Neural cell (in vitro differentiated cells): Measurements from ENCODE around the gene PHF21B.
A peak's percentile ranks its signal among the peaks of the same experiment; 100 is the strongest.

Source experiments
- EP300 ChIP-seq: fragments of 450-650 bp; conservative IDR thresholded peaks from 2 replicates; pipeline ENCODE4 v1.6.1; 2014; ENCODE audit warnings: antibody characterized with exemption, mild to moderate bottlenecking, moderate library complexity; ENCODE audit not compliant: poor library complexity, severe bottlenecking
- POLR2AphosphoS5 ChIP-seq: IDR thresholded peaks from 2 replicates; pipeline ENCODE4 v1.6.1; 2012
- RAD21 ChIP-seq: fragments of 450-650 bp; conservative IDR thresholded peaks from 2 replicates; pipeline ENCODE4 v1.6.1; 2014; ENCODE audit warnings: antibody characterized with exemption, mild to moderate bottlenecking, moderate library complexity
- SMC3 ChIP-seq: fragments of 450-650 bp; conservative IDR thresholded peaks from 2 replicates; pipeline ENCODE4 v1.6.1; 2014; ENCODE audit warnings: antibody characterized with exemption, mild to moderate bottlenecking, moderate library complexity; ENCODE audit not compliant: poor library complexity
- TAF1 ChIP-seq: IDR thresholded peaks from 2 replicates; pipeline ENCODE4 v1.6.1; 2012; ENCODE audit warnings: low read depth
- TF ChIP-seq, protein P1 (sequence below): fragments of 450-650 bp; IDR thresholded peaks from 2 replicates; pipeline ENCODE4 v1.5.1; 2014; ENCODE audit warnings: antibody characterized with exemption, mild to moderate bottlenecking, moderate library complexity; ENCODE audit not compliant: poor library complexity, severe bottlenecking

GRCh38 chr22:45010532-45010900, 711 bp upstream of the PHF21B start:
- TF ChIP-seq, protein P1, sequence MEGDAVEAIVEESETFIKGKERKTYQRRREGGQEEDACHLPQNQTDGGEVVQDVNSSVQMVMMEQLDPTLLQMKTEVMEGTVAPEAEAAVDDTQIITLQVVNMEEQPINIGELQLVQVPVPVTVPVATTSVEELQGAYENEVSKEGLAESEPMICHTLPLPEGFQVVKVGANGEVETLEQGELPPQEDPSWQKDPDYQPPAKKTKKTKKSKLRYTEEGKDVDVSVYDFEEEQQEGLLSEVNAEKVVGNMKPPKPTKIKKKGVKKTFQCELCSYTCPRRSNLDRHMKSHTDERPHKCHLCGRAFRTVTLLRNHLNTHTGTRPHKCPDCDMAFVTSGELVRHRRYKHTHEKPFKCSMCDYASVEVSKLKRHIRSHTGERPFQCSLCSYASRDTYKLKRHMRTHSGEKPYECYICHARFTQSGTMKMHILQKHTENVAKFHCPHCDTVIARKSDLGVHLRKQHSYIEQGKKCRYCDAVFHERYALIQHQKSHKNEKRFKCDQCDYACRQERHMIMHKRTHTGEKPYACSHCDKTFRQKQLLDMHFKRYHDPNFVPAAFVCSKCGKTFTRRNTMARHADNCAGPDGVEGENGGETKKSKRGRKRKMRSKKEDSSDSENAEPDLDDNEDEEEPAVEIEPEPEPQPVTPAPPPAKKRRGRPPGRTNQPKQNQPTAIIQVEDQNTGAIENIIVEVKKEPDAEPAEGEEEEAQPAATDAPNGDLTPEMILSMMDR = no peak
- TF ChIP-seq EP300 (no peak), POLR2AphosphoS5 (no peak), RAD21 (peak; percentile 40), TAF1 (no peak), SMC3 (peak; percentile 6)
